ENCODE measurements around the gene ATP8A1.

ATP8A1 gene

DNA sequence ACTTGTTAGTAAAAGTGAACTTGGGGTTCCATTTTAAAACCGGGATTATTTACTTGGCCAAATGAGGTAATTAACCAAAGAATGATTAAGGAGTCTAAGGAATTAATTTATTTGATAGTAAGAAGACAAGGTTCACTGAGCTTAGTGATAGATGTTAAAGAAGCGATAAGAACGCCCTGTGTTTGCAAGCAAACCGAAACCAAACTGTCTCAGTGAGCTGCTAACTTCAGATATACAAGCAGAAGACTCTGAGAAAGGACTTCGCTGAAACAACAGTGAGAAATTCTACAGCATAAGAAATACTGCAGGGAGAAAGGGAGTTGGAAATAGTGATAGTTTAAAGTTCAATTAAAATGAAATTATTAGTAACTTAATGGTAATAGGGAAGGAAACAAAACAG lies 297.2 kb downstream of the ATP8A1 start:
- peak; percentile 74 for DNase-seq

Measured in OCI-M1 (cell line).